GM12878 (cell line): ENCODE results near the gene FAM3B. TPM values are rescaled to one million over a fixed set of nuclear protein-coding genes. Genes with fewer than 3 reads are reported as not detected.

Source experiments
- ATAC-seq: fragments of 200-7000 bp; cut with Tn5 transposase; 3 replicates; pipeline ENCODE4 v1.9.1; 2020; ENCODE audit warnings: mild to moderate bottlenecking, moderate library complexity
- BruUV-seq: library from RNA; stranded (reverse); fragments of 400-500 nt; replicated peaks from 2 replicates; lab custom pipeline; 2021; lab: Mats Ljungman, UMichigan
- CTCF ChIA-PET: fragments of 300-600 bp; sonication (Branson Sonifier 250); formaldehyde crosslinking; extraction: SDS; loops from one replicate; lab custom pipeline; 2021; ENCODE audit warnings: inconsistent platforms; lab: Yijun Ruan, JAX
- POLR2A ChIA-PET: fragments of 350-600 bp; formaldehyde crosslinking; extraction: SDS; loops from one replicate; lab custom pipeline; 2021; ENCODE audit warnings: inconsistent platforms; lab: Charles Lee
- RAD21 ChIA-PET: fragments of 300-600 bp; sonication (Branson Sonifier 250); formaldehyde crosslinking; loops from one replicate; lab custom pipeline; 2023; ENCODE audit warnings: antibody characterized with exemption; ENCODE audit not compliant: unreplicated experiment; lab: Charles Lee
- SMC1A ChIA-PET: fragments of 300-600 bp; sonication (Branson Sonifier 250); formaldehyde crosslinking; loops from one replicate; lab custom pipeline; 2023; ENCODE audit not compliant: unreplicated experiment, uncharacterized antibody; lab: Charles Lee
- DNase-seq: peaks from one replicate; pipeline ENCODE4 v3.0.0-alpha.2; 2011; ENCODE audit warnings: low read depth, low spot score
- FAIRE-seq: peaks from 3 replicates; lab custom pipeline; 2011; peaks lifted over from hg19 to GRCh38; lab: Jason Lieb, UNC
- H2AFZ ChIP-seq: 2 replicates; pipeline ENCODE4 v1.6.0; 2011; ENCODE audit warnings: low read depth, low read length, control low read depth; ENCODE audit not compliant: control insufficient read depth
- H3K27ac ChIP-seq: 2 replicates; pipeline ENCODE4 v1.5.1; 2011; ENCODE audit warnings: control low read depth; ENCODE audit not compliant: control insufficient read depth, insufficient read depth
- H3K27me3 ChIP-seq, 2 experiments: replicated peaks in 1 of 2; 2 replicates each; pipeline versions ENCODE4 v1.6.0 to v1.6.1; 2011; ENCODE audit warnings: low read length in 1 of 2; ENCODE audit not compliant: control insufficient read depth in 2 of 2, insufficient read depth in 2 of 2
- H3K36me3 ChIP-seq, 2 experiments: 2 replicates each; pipeline ENCODE4 v1.5.1; 2011; ENCODE audit warnings: low read length in 1 of 2; ENCODE audit not compliant: control insufficient read depth in 2 of 2, insufficient read depth in 2 of 2
- H3K4me1 ChIP-seq: 2 replicates; pipeline ENCODE4 v1.6.1; 2011; ENCODE audit warnings: mild to moderate bottlenecking, low read length, moderate library complexity, mixed read lengths; ENCODE audit not compliant: control insufficient read depth, insufficient read depth
- H3K4me2 ChIP-seq: 2 replicates; pipeline ENCODE4 v1.6.0; 2011; ENCODE audit warnings: control low read depth; ENCODE audit not compliant: control insufficient read depth, insufficient read depth
- H3K4me3 ChIP-seq: fragments of 200-600 bp; sonication (generic); 2 replicates; pipeline ENCODE4 v1.5.1; 2016
- H3K79me2 ChIP-seq: 2 replicates; pipeline ENCODE4 v1.6.0; 2011; ENCODE audit warnings: low read length; ENCODE audit not compliant: control insufficient read depth, insufficient read depth
- H3K9ac ChIP-seq: 2 replicates; pipeline ENCODE4 v1.8.0; 2011; ENCODE audit warnings: low read length, control low read depth, mixed read lengths; ENCODE audit not compliant: control insufficient read depth, insufficient read depth
- H3K9me3 ChIP-seq: replicated peaks from 3 replicates; pipeline ENCODE4 v1.5.1; 2011; ENCODE audit warnings: mild to moderate bottlenecking, low read length; ENCODE audit not compliant: control insufficient read depth, insufficient read depth
- H4K20me1 ChIP-seq: 2 replicates; pipeline ENCODE4 v1.6.0; 2011; ENCODE audit not compliant: control insufficient read depth, insufficient read depth
- CBX3 ChIP-seq: fragments of 200-600 bp; sonication (generic); IDR thresholded peaks from 2 replicates; pipeline ENCODE4 v1.6.1; 2016; ENCODE audit warnings: low read depth, borderline replicate concordance
- STAT1 ChIP-seq: fragments of 450-650 bp; conservative IDR thresholded peaks from 2 replicates; pipeline ENCODE4 v1.6.1; 2014; ENCODE audit warnings: antibody characterized with exemption, mild to moderate bottlenecking
- TBL1XR1 ChIP-seq: IDR thresholded peaks from 2 replicates; pipeline ENCODE4 v1.6.1; 2012; ENCODE audit warnings: low read depth, low read length, improper control_type of control experiment
- WGBS: methylation state at CpG from one replicate; pipeline ENCODE4 v1.1.6; 2016; ENCODE audit warnings: low lambda C conversion rate; ENCODE audit not compliant: insufficient replicate concordance, insufficient coverage; ENCODE audit errors: missing lambda C conversion rate; 5-methylcytosine and 5-hydroxymethylcytosine counted together
- in situ Hi-C: fragments of 300-500 bp; cut with MboI; formaldehyde crosslinking; loops from 9 replicates; pipeline ENCODE4 v1.14.3; 2018; ENCODE audit warnings: mixed read lengths
- intact Hi-C: fragments of 100-400 bp; cut with micrococcal nuclease; formaldehyde crosslinking; loops from one replicate; pipeline ENCODE4 v1.14.2; 2022; ENCODE audit not compliant: unreplicated experiment
- polyA plus RNA-seq, 11 experiments: library from polyadenylated mRNA; depleted of rRNA in 4 of 11; unstranded in 6 of 11; stranded (reverse) in 5 of 11; fragments of >200 nt; fragmentation: Nextera tagmentation in 4 of 11; fragmentation: Illumina TruSeq in 1 of 11; extraction: Ambion mirVana in 4 of 11; extraction: Trizol in 1 of 11; gene quantifications; 1 replicate in 1 of 11; 2 replicates in 10 of 11; pipeline versions ENCODE4 v1.2.1 to v1.2.3, GENCODE V29; 2011 to 2016; ENCODE audit warnings: inconsistent platforms in 2 of 11, missing spikeins in 2 of 11, low read depth in 1 of 11
- total RNA-seq, 4 experiments: library from RNA; depleted of rRNA in 3 of 4; stranded (reverse); fragments of >200 nt in 3 of 4; fragmentation: Illumina TruSeq in 1 of 4; extraction: Trizol in 1 of 4; gene quantifications; 2 replicates each; pipeline versions ENCODE4 v1.2.1 to v1.2.3, GENCODE V29; 2013 to 2021
- TF ChIP-seq, protein P1 (sequence below): fragments of 450-650 bp; IDR thresholded peaks from 2 replicates; pipeline ENCODE4 v1.6.1; 2018; ENCODE audit warnings: mild to moderate bottlenecking, low read depth, moderate library complexity; ENCODE audit not compliant: partially characterized antibody

Gene FAM3B
- total and polyA plus RNA-seq, 10 of the 15 experiments (the other 5 are each of a cell fraction or from before 2014, with no cell fraction given): 0.12 TPM; not detected in 9

DNA sequence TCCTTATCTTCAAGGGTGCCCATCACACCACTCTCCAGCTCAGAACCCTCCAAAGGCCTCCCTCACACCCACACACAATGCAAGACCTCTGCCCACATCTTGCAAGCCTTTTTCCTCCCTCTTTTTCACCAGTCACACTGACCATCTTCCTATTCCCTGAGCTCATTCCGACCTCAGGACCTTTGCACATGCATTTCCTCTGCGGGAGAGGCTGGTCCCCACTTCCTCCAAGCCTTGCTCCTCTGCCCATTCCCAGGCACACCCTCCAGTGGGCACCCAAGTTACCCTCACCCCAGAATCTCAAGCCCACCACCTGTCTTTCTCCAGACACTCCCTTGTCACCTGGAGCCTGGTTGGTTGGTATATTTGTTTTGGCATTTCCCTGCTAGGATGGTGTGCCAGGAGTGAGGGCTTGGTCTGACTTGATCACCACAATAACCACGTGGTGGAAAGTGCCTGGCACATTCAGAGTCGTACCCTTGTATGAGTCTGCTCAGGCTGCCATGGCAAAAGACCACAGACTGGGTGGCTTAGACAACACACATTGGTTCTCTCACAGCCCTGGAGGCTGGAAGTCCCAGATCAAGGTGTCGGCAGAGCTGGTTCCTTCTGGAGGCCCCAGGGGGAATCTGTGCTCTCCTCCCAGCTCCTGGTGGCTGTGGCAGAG, 58.4 kb downstream of the FAM3B start:
- TF ChIP-seq CBX3: no peak
- no peak for TF ChIP-seq STAT1
- TF ChIP-seq, protein P1, sequence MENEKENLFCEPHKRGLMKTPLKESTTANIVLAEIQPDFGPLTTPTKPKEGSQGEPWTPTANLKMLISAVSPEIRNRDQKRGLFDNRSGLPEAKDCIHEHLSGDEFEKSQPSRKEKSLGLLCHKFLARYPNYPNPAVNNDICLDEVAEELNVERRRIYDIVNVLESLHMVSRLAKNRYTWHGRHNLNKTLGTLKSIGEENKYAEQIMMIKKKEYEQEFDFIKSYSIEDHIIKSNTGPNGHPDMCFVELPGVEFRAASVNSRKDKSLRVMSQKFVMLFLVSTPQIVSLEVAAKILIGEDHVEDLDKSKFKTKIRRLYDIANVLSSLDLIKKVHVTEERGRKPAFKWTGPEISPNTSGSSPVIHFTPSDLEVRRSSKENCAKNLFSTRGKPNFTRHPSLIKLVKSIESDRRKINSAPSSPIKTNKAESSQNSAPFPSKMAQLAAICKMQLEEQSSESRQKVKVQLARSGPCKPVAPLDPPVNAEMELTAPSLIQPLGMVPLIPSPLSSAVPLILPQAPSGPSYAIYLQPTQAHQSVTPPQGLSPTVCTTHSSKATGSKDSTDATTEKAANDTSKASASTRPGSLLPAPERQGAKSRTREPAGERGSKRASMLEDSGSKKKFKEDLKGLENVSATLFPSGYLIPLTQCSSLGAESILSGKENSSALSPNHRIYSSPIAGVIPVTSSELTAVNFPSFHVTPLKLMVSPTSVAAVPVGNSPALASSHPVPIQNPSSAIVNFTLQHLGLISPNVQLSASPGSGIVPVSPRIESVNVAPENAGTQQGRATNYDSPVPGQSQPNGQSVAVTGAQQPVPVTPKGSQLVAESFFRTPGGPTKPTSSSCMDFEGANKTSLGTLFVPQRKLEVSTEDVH: no peak
- TF ChIP-seq TBL1XR1: no peak
- CTCF ChIA-PET: interaction anchor here (2.1 to 3.5 kb wide), 2 partner anchors 36 to 92 kb away, joined by 12 to 20 read pairs; no protein-coding TSS in a partner anchor

More for the DNA sequence above, 58.4 kb downstream of the FAM3B start:
- in situ Hi-C loops: no loop called here
- FAIRE-seq (no peak), DNase-seq (no peak), ATAC-seq (peak; percentile 52)
- WGBS: 65% methylated on average over 5 of the region's 5 CpGs
- no peak overlapping the region for H2AFZ ChIP-seq
- POLR2A ChIA-PET: no interaction called here
- no peak overlapping the region for H3K27ac ChIP-seq
- no peaks in the 10 kb centered on the region for H3K9me3 ChIP-seq
- peaks cover 3 to 9% of the 10 kb centered on the region in 2 experiments; a peak in 3 of 4 replicates for H3K36me3 ChIP-seq
- H3K9ac ChIP-seq: no peak overlapping the region
- SMC1A ChIA-PET: interaction anchor here (1.5 to 8.3 kb wide), 3 partner anchors 57 to 92 kb away, joined by 3 to 67 read pairs (median 11); no protein-coding TSS in a partner anchor
- H3K4me1 ChIP-seq: peaks cover 6% of the 10 kb centered on the region; the same call in 1 of the 2 replicates
- no peaks in the 10 kb centered on the region for H3K27me3 ChIP-seq
- no peak overlapping the region for H3K4me3 ChIP-seq
- no TSS peak for BruUV-seq
- intact Hi-C loops: no loop called here
- H3K4me2 ChIP-seq: no peak overlapping the region
- H3K79me2 ChIP-seq: peaks cover 40% of the 10 kb centered on the region
- H4K20me1 ChIP-seq: no peaks in the 10 kb centered on the region; the same call in 1 of the 2 replicates
- RAD21 ChIA-PET: interaction anchor here (0.9 to 1.1 kb wide), 2 partner anchors 43 to 92 kb away, joined by 3 to 5 read pairs; no protein-coding TSS in a partner anchor
